Mesodermal cell (in vitro differentiated cells): ENCODE measurements around the gene TFAP2A.

Experiments used
- H3K27ac ChIP-seq: 2 replicates; pipeline ENCODE4 v1.7.0; 2013; ENCODE audit warnings: mild to moderate bottlenecking, low read depth, low read length, moderate library complexity; ENCODE audit not compliant: severe bottlenecking
- H3K36me3 ChIP-seq: 2 replicates; pipeline ENCODE4 v1.7.1; 2013; ENCODE audit warnings: mild to moderate bottlenecking, low read length, moderate library complexity; ENCODE audit not compliant: control insufficient read depth, insufficient read depth
- H3K4me1 ChIP-seq: one replicate; pipeline ENCODE4 v1.7.1; 2013; ENCODE audit warnings: mild to moderate bottlenecking, low read length; ENCODE audit not compliant: insufficient read depth, control insufficient read depth, poor library complexity, severe bottlenecking
- H3K4me3 ChIP-seq: 2 replicates; pipeline ENCODE4 v1.7.0; 2013; ENCODE audit warnings: low read length, control low read depth, mild to moderate bottlenecking; ENCODE audit not compliant: insufficient read depth, poor library complexity, severe bottlenecking; ENCODE audit errors: extremely low read depth
- H3K9me3 ChIP-seq: 2 replicates; pipeline ENCODE4 v1.7.1; 2013; ENCODE audit warnings: mild to moderate bottlenecking, low read length, moderate library complexity; ENCODE audit not compliant: control insufficient read depth
- WGBS, 2 experiments: methylation state at CpG; one replicate each; pipeline ENCODE4 v1.1.5; 2013; ENCODE audit warnings: missing lambda C conversion rate in 2 of 2; ENCODE audit not compliant: insufficient coverage in 2 of 2; 5-methylcytosine and 5-hydroxymethylcytosine counted together

The TFAP2A gene

DNA sequence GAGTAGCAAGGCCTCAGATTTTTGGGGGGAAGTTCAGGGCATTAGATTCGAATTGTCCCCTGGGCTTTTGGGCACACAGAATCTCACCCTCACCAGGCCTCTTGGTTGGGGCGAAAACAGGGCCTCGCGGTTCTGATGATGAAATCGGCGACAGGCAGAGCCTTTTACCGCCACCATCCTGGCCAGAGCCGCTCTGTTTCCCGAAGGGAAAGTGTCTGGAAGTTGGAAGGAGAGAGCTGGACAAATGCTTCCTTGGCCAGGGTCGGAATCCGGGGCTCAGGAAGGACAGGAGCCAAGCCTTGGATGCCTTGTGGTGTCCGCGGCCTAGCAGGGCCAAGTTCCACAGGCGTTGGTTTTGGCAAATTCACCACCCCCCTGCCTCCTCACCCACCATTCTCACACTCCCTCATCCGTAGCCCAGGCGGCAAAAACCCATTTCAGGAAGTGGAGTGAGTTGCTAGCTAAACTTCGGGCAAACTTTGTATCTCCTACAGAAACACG, 3.5 kb upstream of the TFAP2A start:
- Histone ChIP-seq H3K9me3 (no peaks in the 10 kb centered on the region), H3K36me3 (no peaks in the 10 kb centered on the region), H3K4me1 (peaks cover 51% of the 10 kb centered on the region), H3K4me3 (peak overlapping the region; percentile 31), H3K27ac (no peak overlapping the region)
- WGBS, 2 experiments, result 12 to 13% methylated on average over 13 to 16 of the region's 18 CpGs

GRCh38 chr6:10417681-10418104, 2.8 kb upstream of the TFAP2A start:
- Histone ChIP-seq H3K36me3 (no peaks in the 10 kb centered on the region), H3K4me3 (no peak overlapping the region), H3K9me3 (no peaks in the 10 kb centered on the region), H3K27ac (no peak overlapping the region), H3K4me1 (peaks cover 54% of the 10 kb centered on the region)
- WGBS, 2 experiments, result 8 to 20% methylated on average over 4 to 18 of the region's 18 CpGs

DNA sequence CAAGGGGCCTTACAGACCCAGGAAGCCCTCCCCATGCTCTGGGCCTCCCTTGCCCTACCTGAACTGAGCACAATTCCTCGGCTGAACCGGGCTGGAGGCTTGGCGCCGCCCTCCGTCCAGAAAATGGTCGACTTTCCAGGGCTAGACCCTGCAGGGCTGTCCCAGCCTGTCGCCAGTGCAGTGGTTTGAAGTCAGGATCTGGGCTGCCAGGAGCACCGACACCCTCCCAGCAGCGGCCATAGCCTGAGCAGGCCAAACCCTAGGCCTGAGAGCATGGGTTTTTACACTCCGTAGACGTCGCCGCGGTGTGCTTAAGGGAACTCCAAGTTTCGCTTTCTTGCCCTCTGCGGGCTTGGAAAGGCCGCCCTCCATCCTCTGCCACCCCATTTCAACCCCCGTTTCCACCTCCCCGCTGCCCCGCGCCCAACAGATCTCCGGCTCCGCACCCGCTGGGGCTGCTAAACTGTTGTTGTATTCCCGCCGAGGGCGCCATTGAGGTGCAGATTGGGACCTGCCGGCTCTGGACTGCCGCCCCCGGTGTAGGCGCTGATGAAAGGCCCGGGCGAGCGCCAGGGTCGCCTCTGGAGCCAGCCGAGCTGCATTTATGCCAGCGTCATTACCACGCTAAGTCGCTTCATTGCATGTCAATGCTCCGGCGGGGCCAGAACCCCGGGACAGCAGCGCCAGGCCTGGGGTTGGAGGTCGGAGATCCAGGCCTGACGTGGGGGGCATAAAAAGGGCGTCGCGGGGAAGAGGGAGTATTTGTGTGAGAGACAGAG, 2.2 kb upstream of the TFAP2A start:
- H3K4me3 ChIP-seq, result peak overlapping the region; percentile 5
- peaks cover 51% of the 10 kb centered on the region for H3K4me1 ChIP-seq

DNA sequence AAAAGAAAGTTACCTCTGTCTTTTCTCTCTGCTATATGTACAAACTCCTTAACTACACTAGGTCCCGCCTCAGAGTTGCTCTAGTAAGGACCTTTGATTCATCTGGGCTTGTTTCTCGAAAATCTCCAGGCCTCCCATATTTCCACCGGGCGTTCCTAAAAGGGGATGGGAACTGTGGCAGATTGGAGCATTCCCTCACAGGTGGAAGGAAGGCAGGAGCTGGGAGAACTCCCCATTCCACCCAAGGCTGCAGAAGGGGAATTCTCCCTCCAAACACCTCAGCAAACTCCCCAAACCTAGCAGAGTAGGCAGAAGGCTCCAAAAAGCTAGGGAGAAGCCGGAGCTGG, 1.6 kb upstream of the TFAP2A start:
- Histone ChIP-seq H3K9me3 (no peaks in the 10 kb centered on the region), H3K36me3 (no peaks in the 10 kb centered on the region), H3K27ac (no peak overlapping the region), H3K4me1 (peaks cover 51% of the 10 kb centered on the region), H3K4me3 (no peak overlapping the region)
- WGBS, 2 experiments, result 9 to 17% methylated on average over 1 of the region's 5 CpGs

More for the DNA sequence above, 2.2 kb upstream of the TFAP2A start:
- H3K9me3 ChIP-seq, result no peaks in the 10 kb centered on the region
- H3K36me3 ChIP-seq, result no peaks in the 10 kb centered on the region
- WGBS, 2 experiments, result 7% methylated on average over 26 to 43 of the region's 48 CpGs
- H3K27ac ChIP-seq, result no peak overlapping the region

- H3K4me3 ChIP-seq, result peak overlapping the region; percentile 53
Measured at GRCh38 chr6:10415617-10416480, 975 bp upstream of the TFAP2A start.

DNA sequence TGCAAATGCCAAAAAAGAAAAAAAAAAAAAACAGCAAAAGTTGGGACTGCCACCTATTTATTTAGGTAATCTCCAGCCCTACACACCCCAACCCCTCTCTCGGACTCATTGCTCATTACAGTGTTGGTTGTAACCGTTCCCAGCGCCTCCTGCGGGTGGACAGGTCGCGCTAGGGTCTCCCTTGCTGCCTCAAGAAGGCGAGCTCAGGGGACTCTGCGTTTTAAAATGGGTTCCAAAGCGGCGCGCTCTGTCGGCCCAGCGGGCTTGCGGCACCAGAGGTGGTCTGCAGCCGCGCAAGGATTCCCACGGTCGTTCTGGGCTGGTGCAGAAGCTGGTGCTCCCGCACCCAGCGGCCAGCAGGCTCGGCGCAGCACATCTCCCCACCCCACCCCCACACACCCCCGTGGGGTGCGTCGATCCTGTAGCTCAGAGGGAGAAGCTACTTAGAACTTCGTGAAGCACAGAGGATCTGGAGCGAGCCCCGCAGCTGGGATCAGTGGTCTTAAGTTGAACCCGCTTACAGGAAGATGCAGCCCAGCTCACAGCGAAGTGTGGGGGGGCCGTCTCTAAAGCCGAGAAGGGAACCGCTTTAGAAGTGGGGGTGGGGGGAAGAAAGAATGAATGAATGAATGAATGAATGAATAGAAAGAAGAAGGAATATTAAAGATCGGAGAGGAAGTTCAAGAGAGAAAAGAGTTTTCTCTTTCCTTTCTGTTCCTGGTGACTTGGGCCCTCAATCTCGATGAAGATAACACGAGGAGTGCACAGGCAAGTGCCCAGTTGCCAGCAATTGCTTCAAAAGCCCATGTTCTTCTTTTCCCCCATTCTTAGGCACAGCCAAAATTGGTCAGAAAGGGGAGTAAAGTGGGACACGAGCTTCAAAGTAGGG, 780 bp downstream of the TFAP2A start:
- Histone ChIP-seq H3K27ac (no peak overlapping the region), H3K4me3 (peak overlapping the region; percentile 53), H3K9me3 (no peaks in the 10 kb centered on the region), H3K4me1 (peaks cover 30% of the 10 kb centered on the region), H3K36me3 (peaks cover 6% of the 10 kb centered on the region)
- 0 to 1% methylated on average over 25 to 30 of the region's 37 CpGs for WGBS, 2 experiments

More at GRCh38 chr6:10415617-10416480, 975 bp upstream of the TFAP2A start:
- H3K9me3 ChIP-seq, result no peaks in the 10 kb centered on the region
- no peak overlapping the region for H3K27ac ChIP-seq
- H3K36me3 ChIP-seq, result no peaks in the 10 kb centered on the region
- peaks cover 46% of the 10 kb centered on the region for H3K4me1 ChIP-seq
- WGBS, 2 experiments, result 4% methylated on average over 31 to 35 of the region's 36 CpGs

GRCh38 chr6:10413262-10413849, 1.5 kb downstream of the TFAP2A start:
- H3K36me3 ChIP-seq, result peaks cover 6% of the 10 kb centered on the region
- 0 to 1% methylated on average over 6 to 18 of the region's 31 CpGs for WGBS, 2 experiments
- peak overlapping the region; percentile 53 for H3K4me3 ChIP-seq
- H3K27ac ChIP-seq, result no peak overlapping the region
- peaks cover 23% of the 10 kb centered on the region for H3K4me1 ChIP-seq
- H3K9me3 ChIP-seq, result no peaks in the 10 kb centered on the region

DNA sequence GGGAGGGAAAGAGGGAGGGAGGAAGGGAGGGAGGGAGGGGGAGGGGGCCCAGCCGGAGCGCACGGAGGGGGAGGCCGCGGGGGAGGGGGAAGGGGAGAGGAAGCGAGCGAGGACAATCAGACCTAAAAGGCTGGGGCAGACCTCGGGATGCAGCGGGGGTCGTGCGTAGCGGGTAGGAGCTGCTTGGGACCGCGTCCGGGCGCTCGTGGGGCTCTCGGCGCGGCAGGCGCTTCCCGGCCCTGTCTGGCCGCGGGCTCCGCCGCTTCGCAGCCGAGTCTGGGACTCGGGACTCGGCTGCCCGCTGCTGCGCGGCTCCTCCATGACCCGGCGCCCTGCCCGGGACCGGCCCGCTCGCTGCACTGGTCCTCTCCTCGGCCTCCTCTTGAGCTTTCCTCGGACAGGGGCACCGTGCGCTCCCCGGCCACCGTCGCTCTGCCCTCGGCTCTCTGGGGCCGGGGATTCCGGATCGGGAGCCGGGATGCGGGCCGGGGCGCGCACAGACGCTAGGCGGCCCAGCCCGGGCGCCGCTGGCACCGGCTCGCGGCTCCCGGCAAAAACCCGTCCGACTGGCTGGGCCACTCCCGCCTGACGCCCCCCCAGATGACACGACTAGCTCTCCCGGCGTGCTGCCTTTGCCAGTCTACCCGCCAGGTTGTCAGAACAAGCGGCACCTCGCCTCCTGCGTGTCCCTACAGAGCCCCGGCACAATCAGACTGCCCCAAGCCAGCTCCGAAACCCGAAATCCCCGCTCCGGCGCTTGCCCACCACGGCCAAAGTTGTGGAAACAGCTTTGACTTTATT, 2.2 kb downstream of the TFAP2A start:
- Histone ChIP-seq H3K27ac (peak overlapping the region; percentile 36), H3K9me3 (no peaks in the 10 kb centered on the region), H3K4me3 (peak overlapping the region; percentile 53), H3K36me3 (peaks cover 6% of the 10 kb centered on the region), H3K4me1 (peaks cover 20% of the 10 kb centered on the region)
- whole genome bisulfite sequencing, 2 experiments, result 0% methylated on average over 75 of the region's 82 CpGs

DNA sequence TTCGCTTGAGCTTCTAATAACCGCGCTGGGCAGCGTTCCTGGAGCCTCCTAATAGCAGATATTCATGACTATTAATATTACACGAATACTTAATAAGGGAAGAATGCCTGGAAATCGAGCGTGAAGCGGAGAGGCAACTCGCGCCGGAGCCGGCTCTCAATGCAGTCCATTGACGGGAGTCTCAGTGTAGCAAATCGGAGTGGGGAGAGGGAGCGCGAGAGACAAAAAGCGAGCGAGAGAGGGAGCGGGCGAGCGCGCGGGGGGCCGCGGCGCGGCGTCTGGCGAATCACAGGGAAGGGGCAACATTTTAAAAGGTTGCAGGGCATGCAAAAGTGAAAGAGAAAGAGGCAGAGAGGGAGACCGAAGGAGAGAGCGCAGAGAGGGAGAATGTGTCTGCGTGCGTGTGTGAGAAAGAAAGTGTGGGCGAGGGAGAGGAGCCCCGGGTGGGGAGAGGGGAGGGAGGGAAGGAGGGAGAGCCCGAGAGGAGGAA, 2.9 kb downstream of the TFAP2A start:
- Histone ChIP-seq H3K4me1 (peaks cover 15% of the 10 kb centered on the region), H3K9me3 (no peaks in the 10 kb centered on the region), H3K36me3 (peaks cover 6% of the 10 kb centered on the region), H3K4me3 (peak overlapping the region; percentile 53), H3K27ac (peak overlapping the region; percentile 57)
- 0 to 1% methylated on average over 17 to 29 of the region's 36 CpGs for WGBS, 2 experiments
